Osteoblast (primary cell): ENCODE data around the gene TICAM2. TPM values are rescaled to one million over a fixed set of nuclear protein-coding genes. Genes with fewer than 3 reads are reported as not detected.

Experiments used
- DNase-seq: peaks from one replicate; pipeline ENCODE4 v3.0.0; 2011; ENCODE audit warnings: low spot score, mixed read lengths; ENCODE audit not compliant: insufficient read length; ENCODE audit errors: missing footprints
- H2AFZ ChIP-seq: 2 replicates; pipeline ENCODE4 v1.6.0; 2011; ENCODE audit warnings: mild to moderate bottlenecking, low read length
- H3K27ac ChIP-seq: 2 replicates; pipeline ENCODE4 v1.5.1; 2011; ENCODE audit warnings: mild to moderate bottlenecking, low read depth, low read length, moderate library complexity
- H3K27me3 ChIP-seq: 2 replicates; pipeline ENCODE4 v1.6.0; 2012; ENCODE audit warnings: mild to moderate bottlenecking, control low read depth, inconsistent platforms, low read length, moderate library complexity; ENCODE audit not compliant: insufficient read depth
- H3K36me3 ChIP-seq: 2 replicates; pipeline ENCODE4 v1.5.1; 2011; ENCODE audit warnings: mild to moderate bottlenecking, low read length, control low read depth, moderate library complexity; ENCODE audit not compliant: insufficient read depth
- H3K4me1 ChIP-seq: 2 replicates; pipeline ENCODE4 v1.5.1; 2011; ENCODE audit warnings: mild to moderate bottlenecking, low read length, control low read depth, moderate library complexity; ENCODE audit not compliant: insufficient read depth
- H3K4me2 ChIP-seq: 2 replicates; pipeline ENCODE4 v1.6.0; 2011; ENCODE audit warnings: mild to moderate bottlenecking, low read length; ENCODE audit not compliant: insufficient read depth
- H3K4me3 ChIP-seq: fragments of 200-600 bp; sonication (generic); 3 replicates; pipeline ENCODE4 v1.5.1; 2012; ENCODE audit warnings: mild to moderate bottlenecking, low read length, inconsistent platforms; ENCODE audit not compliant: insufficient read depth
- H3K79me2 ChIP-seq: 2 replicates; pipeline ENCODE4 v1.6.0; 2012; ENCODE audit warnings: mild to moderate bottlenecking, low read length, control low read depth, inconsistent platforms; ENCODE audit not compliant: insufficient read depth
- H3K9me3 ChIP-seq: 2 replicates; pipeline ENCODE4 v1.5.1; 2011; ENCODE audit warnings: low read depth, low read length, control low read depth
- H4K20me1 ChIP-seq: 2 replicates; pipeline ENCODE4 v1.6.0; 2012; ENCODE audit warnings: mild to moderate bottlenecking, low read length, control low read depth; ENCODE audit not compliant: insufficient read depth
- CTCF ChIP-seq: IDR thresholded peaks from 2 replicates; pipeline ENCODE4 v1.5.1; 2011; ENCODE audit warnings: mild to moderate bottlenecking, low read depth, low read length, moderate library complexity; ENCODE audit errors: extremely low read depth
- total RNA-seq: library from RNA; depleted of rRNA; stranded (reverse); fragments of >200 nt; gene quantifications from 2 replicates; pipeline ENCODE4 v1.2.3, GENCODE V29; 2012

The TICAM2 gene
- total RNA-seq, 1 donor: 6.9 TPM

- no peak for DNase-seq
- no peak overlapping the region for H3K27ac ChIP-seq
- peaks cover 9% of the 10 kb centered on the region for H3K4me1 ChIP-seq
- peaks cover 91% of the 10 kb centered on the region for H3K79me2 ChIP-seq
- H3K27me3 ChIP-seq: no peaks in the 10 kb centered on the region
- peaks cover 11% of the 10 kb centered on the region for H4K20me1 ChIP-seq
- H3K9me3 ChIP-seq: no peaks in the 10 kb centered on the region
- no peak for TF ChIP-seq CTCF
- no peak overlapping the region for H3K4me3 ChIP-seq
- H3K36me3 ChIP-seq: no peaks in the 10 kb centered on the region
- H3K4me2 ChIP-seq: no peak overlapping the region
- H2AFZ ChIP-seq: no peak overlapping the region
These were observed 13.2 kb downstream of the TICAM2 start for GRCh38 chr5:115589043-115589442.

GRCh38 chr5:115588640-115589039 is 13.6 kb downstream of the TICAM2 start:
- peaks cover 89% of the 10 kb centered on the region for H3K79me2 ChIP-seq
- H3K27ac ChIP-seq: no peak overlapping the region

GRCh38 chr5:115586525-115587146 is 15.6 kb downstream of the TICAM2 start:
- Histone ChIP-seq H3K4me2 (no peak overlapping the region), H3K27ac (peak overlapping the region; percentile 46), H3K4me3 (no peak overlapping the region), H3K4me1 (peaks cover 17% of the 10 kb centered on the region), H4K20me1 (peaks cover 11% of the 10 kb centered on the region), H3K9me3 (no peaks in the 10 kb centered on the region), H3K79me2 (peaks cover 86% of the 10 kb centered on the region), H2AFZ (no peak overlapping the region), H3K36me3 (no peaks in the 10 kb centered on the region), H3K27me3 (no peaks in the 10 kb centered on the region)
- DNase-seq: no peak
- TF ChIP-seq CTCF: peak; percentile 59

More at GRCh38 chr5:115588640-115589039, 13.6 kb downstream of the TICAM2 start:
- no peaks in the 10 kb centered on the region for H3K36me3 ChIP-seq
- peaks cover 10% of the 10 kb centered on the region for H3K4me1 ChIP-seq
- H4K20me1 ChIP-seq: peaks cover 11% of the 10 kb centered on the region
- no peak for DNase-seq
- H3K27me3 ChIP-seq: no peaks in the 10 kb centered on the region
- TF ChIP-seq CTCF: no peak
- no peaks in the 10 kb centered on the region for H3K9me3 ChIP-seq
- H3K4me2 ChIP-seq: no peak overlapping the region
- no peak overlapping the region for H2AFZ ChIP-seq
- H3K4me3 ChIP-seq: no peak overlapping the region

- DNase-seq: no peak
- H3K9me3 ChIP-seq: no peaks in the 10 kb centered on the region
- peaks cover 11% of the 10 kb centered on the region for H4K20me1 ChIP-seq
- peaks cover 20% of the 10 kb centered on the region for H3K4me1 ChIP-seq
- H3K27me3 ChIP-seq: no peaks in the 10 kb centered on the region
- H3K4me2 ChIP-seq: no peak overlapping the region
- H3K36me3 ChIP-seq: peaks cover 5% of the 10 kb centered on the region
- H3K79me2 ChIP-seq: peaks cover 87% of the 10 kb centered on the region
- no peak overlapping the region for H2AFZ ChIP-seq
- peak overlapping the region; percentile 46 for H3K27ac ChIP-seq
- no peak for TF ChIP-seq CTCF
- H3K4me3 ChIP-seq: no peak overlapping the region
These were observed 17.0 kb downstream of the TICAM2 start for GRCh38 chr5:115585265-115585664.
